PC-3 (cell line): ENCODE results near the gene ITPRID2. TPM values are rescaled to one million over a fixed set of nuclear protein-coding genes. Genes with fewer than 3 reads are reported as not detected.

Source experiments
- ATAC-seq: fragments of 200-7000 bp; cut with Tn5 transposase; 2 replicates; pipeline ENCODE4 v1.9.1; 2020; ENCODE audit warnings: mild to moderate bottlenecking, moderate library complexity
- BruUV-seq: library from RNA; stranded (reverse); fragments of 400-500 nt; replicated peaks from 2 replicates; lab custom pipeline; 2021; lab: Mats Ljungman, UMichigan
- CTCF ChIA-PET: fragments of 300-600 bp; sonication (Branson Sonifier 250); formaldehyde crosslinking; loops from one replicate; lab custom pipeline; 2022; ENCODE audit warnings: antibody characterized with exemption; lab: Charles Lee
- POLR2A ChIA-PET: fragments of 300-600 bp; sonication (Branson Sonifier 250); formaldehyde crosslinking; loops from one replicate; lab custom pipeline; 2022; ENCODE audit warnings: antibody characterized with exemption; ENCODE audit not compliant: unreplicated experiment; lab: Charles Lee
- DNase-seq: peaks from one replicate; pipeline ENCODE4 v3.0.0-alpha.2; 2015
- H2AFZ ChIP-seq: fragments of 300-600 bp; sonication (generic); 2 replicates; pipeline ENCODE4 v1.6.0; 2016; ENCODE audit warnings: antibody characterized with exemption, low read length
- H3F3A ChIP-seq: fragments of 300-600 bp; sonication (generic); one replicate; pipeline ENCODE4 v1.6.0; 2017; ENCODE audit warnings: antibody characterized with exemption, low read length, control low read depth, mild to moderate bottlenecking; ENCODE audit not compliant: unreplicated experiment
- H3K27ac ChIP-seq: fragments of 300-600 bp; sonication (generic); 2 replicates; pipeline ENCODE4 v1.5.1; 2016; ENCODE audit warnings: mild to moderate bottlenecking, low read length
- H3K27me3 ChIP-seq: fragments of 300-600 bp; sonication (generic); 2 replicates; pipeline ENCODE4 v1.6.1; 2016; ENCODE audit warnings: low read length, mixed read lengths
- H3K36me3 ChIP-seq: fragments of 300-600 bp; sonication (generic); 2 replicates; pipeline ENCODE4 v1.6.1; 2016; ENCODE audit warnings: low read depth, mixed run types, low read length, mixed read lengths
- H3K4me1 ChIP-seq: fragments of 300-600 bp; sonication (generic); 2 replicates; pipeline ENCODE4 v1.5.1; 2016; ENCODE audit warnings: low read length; ENCODE audit not compliant: insufficient read depth
- H3K4me2 ChIP-seq: fragments of 300-600 bp; sonication (generic); 2 replicates; pipeline ENCODE4 v1.6.0; 2016; ENCODE audit warnings: low read length
- H3K4me3 ChIP-seq: fragments of 300-600 bp; sonication (generic); 2 replicates; pipeline ENCODE4 v1.5.1; 2016; ENCODE audit warnings: mild to moderate bottlenecking, low read length, mixed read lengths
- H3K79me2 ChIP-seq: fragments of 300-600 bp; sonication (generic); 2 replicates; pipeline ENCODE4 v1.6.1; 2017; ENCODE audit warnings: low read length, mixed read lengths
- H3K9ac ChIP-seq: fragments of 300-600 bp; sonication (generic); 2 replicates; pipeline ENCODE4 v1.6.0; 2016; ENCODE audit warnings: mild to moderate bottlenecking, low read length
- H3K9me2 ChIP-seq: fragments of 300-600 bp; sonication (generic); replicated peaks from 2 replicates; pipeline ENCODE4 v1.6.1; 2016; ENCODE audit warnings: mixed run types, low read length, mixed read lengths
- H3K9me3 ChIP-seq: fragments of 300-600 bp; sonication (generic); 2 replicates; pipeline ENCODE4 v1.6.1; 2016; ENCODE audit warnings: low read length, mixed read lengths
- H4K20me1 ChIP-seq: fragments of 300-600 bp; sonication (generic); 2 replicates; pipeline ENCODE4 v1.6.1; 2016; ENCODE audit warnings: low read length, mixed read lengths
- EZH2 ChIP-seq: fragments of 300-600 bp; sonication (generic); IDR thresholded peaks from one replicate; pipeline ENCODE4 v1.6.1; 2017; ENCODE audit warnings: antibody characterized with exemption, mild to moderate bottlenecking, low read length; ENCODE audit not compliant: unreplicated experiment
- EZH2phosphoT487 ChIP-seq: fragments of 300-600 bp; sonication (generic); IDR thresholded peaks from 2 replicates; pipeline ENCODE4 v1.6.1; 2018; ENCODE audit warnings: mild to moderate bottlenecking, antibody characterized with exemption, low read length, borderline replicate concordance
- intact Hi-C: fragments of 100-400 bp; cut with micrococcal nuclease; formaldehyde crosslinking; loops from 2 replicates; pipeline ENCODE4 v1.9.0; 2023
- total RNA-seq: library from RNA; depleted of rRNA; stranded (reverse); fragments of >200 nt; gene quantifications from 2 replicates; pipeline ENCODE4 v1.2.3, GENCODE V29; 2014
- TF ChIP-seq, protein P1 (sequence below): fragments of 300-600 bp; sonication (generic); conservative IDR thresholded peaks from 2 replicates; pipeline ENCODE4 v1.5.1; 2017; ENCODE audit warnings: antibody characterized with exemption, low read depth, mild to moderate bottlenecking, low read length

The ITPRID2 gene
- total RNA-seq, 1 experiment from 2014 or later: 113 TPM

DNA sequence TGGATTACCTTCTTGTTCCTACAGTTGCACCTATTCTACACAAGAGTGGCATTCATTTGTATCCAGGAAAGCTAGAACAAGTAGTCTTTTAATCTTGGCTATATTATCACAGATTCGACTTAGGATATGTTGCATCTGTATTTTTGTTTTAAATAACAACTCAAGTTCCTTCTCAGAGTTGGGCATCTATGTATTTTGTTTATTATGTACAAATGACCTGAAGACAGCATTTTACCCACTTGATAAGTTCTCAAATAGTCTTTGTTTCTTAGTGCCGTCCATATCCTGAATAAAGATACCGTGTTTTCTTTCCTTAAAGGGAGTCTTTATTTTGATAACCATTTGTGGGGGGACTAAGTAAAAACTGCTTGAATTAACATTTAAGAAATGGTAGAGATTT is 2.9 kb downstream of the ITPRID2 start:
- Histone ChIP-seq H3K27me3 (no peaks in the 10 kb centered on the region), H2AFZ (no peak overlapping the region), H3K9me3 (no peaks in the 10 kb centered on the region), H3K36me3 (peaks cover 36% of the 10 kb centered on the region), H3K27ac (no peak overlapping the region), H3F3A (no peaks in the 10 kb centered on the region), H3K9ac (peak overlapping the region; percentile 94; the same call in 1 of the 2 replicates), H3K4me2 (peak overlapping the region; percentile 79), H3K4me1 (peaks cover 45% of the 10 kb centered on the region), H4K20me1 (peaks cover 13% of the 10 kb centered on the region), H3K4me3 (peak overlapping the region; percentile 84), H3K9me2 (no peaks in the 10 kb centered on the region), H3K79me2 (peaks cover 65% of the 10 kb centered on the region)
- ChIA-PET POLR2A (no interaction called here), CTCF (no interaction called here)
- ATAC-seq: no peak
- no peak for DNase-seq
- BruUV-seq: no TSS peak
- no peak for TF ChIP-seq EZH2phosphoT487
- TF ChIP-seq, protein P1, sequence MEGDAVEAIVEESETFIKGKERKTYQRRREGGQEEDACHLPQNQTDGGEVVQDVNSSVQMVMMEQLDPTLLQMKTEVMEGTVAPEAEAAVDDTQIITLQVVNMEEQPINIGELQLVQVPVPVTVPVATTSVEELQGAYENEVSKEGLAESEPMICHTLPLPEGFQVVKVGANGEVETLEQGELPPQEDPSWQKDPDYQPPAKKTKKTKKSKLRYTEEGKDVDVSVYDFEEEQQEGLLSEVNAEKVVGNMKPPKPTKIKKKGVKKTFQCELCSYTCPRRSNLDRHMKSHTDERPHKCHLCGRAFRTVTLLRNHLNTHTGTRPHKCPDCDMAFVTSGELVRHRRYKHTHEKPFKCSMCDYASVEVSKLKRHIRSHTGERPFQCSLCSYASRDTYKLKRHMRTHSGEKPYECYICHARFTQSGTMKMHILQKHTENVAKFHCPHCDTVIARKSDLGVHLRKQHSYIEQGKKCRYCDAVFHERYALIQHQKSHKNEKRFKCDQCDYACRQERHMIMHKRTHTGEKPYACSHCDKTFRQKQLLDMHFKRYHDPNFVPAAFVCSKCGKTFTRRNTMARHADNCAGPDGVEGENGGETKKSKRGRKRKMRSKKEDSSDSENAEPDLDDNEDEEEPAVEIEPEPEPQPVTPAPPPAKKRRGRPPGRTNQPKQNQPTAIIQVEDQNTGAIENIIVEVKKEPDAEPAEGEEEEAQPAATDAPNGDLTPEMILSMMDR: no peak
- intact Hi-C loops: loop anchor here (5.0 kb wide), 1 partner anchor 102 kb away; no protein-coding TSS in a partner anchor

DNA sequence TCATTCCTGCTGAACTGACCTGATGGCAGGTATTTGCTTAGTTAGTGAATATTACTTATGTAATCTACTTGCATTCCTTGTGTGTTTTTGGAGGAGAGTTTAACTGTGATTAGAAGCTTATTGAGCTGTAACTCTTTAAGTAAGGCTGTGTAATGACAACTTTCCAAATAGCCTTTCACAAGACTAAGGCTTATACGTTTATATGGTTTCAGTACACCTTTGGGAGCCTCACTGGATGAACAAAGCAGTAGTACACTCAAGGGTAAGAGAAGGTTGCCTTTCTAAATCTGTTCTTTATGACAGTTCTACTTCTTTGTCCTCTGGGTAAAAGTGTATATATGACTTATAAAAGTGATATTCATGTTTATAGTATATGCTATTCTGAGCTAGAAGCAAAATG is 4.3 kb downstream of the ITPRID2 start:
- Histone ChIP-seq H3K9me2 (no peaks in the 10 kb centered on the region), H3K4me3 (peak overlapping the region; percentile 16; the same call in 1 of the 2 replicates), H3K9me3 (no peaks in the 10 kb centered on the region), H3K4me1 (peaks cover 47% of the 10 kb centered on the region), H3F3A (no peaks in the 10 kb centered on the region), H2AFZ (no peak overlapping the region), H3K36me3 (peaks cover 50% of the 10 kb centered on the region), H4K20me1 (peaks cover 13% of the 10 kb centered on the region), H3K9ac (no peak overlapping the region), H3K79me2 (peaks cover 66% of the 10 kb centered on the region), H3K4me2 (peak overlapping the region; percentile 64), H3K27ac (no peak overlapping the region), H3K27me3 (no peaks in the 10 kb centered on the region)
- intact Hi-C loops: no loop called here
- CTCF ChIA-PET: no interaction called here
- POLR2A ChIA-PET: no interaction called here
- DNase-seq (no peak), ATAC-seq (no peak)
- no TSS peak for BruUV-seq
- no peak for TF ChIP-seq EZH2phosphoT487
- TF ChIP-seq EZH2: no peak
- TF ChIP-seq, protein P1: no peak

DNA sequence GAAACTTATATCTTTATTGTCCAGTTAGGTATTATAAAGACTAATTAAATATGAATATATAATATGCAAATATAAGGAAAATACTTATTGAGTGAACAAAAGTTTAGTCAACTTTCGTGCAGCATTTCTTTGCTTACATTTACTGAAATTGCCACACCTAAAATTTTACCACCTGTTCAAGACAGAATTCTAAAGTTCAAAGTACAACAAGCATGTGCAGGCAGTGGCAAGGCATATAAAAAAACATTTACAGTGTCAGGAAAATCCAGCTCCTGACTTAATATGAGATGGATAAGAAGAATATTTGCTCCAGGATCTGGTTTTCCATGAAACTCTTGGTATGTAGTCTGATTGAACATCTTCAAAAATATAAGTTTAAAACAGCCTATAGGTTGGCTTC is 4.8 kb downstream of the ITPRID2 start:
- peaks cover 54% of the 10 kb centered on the region for H3K36me3 ChIP-seq
- H3K79me2 ChIP-seq: peaks cover 66% of the 10 kb centered on the region
- H3K27ac ChIP-seq: no peak overlapping the region
- no peak for TF ChIP-seq EZH2phosphoT487
- TF ChIP-seq, protein P1: no peak
- TF ChIP-seq EZH2: no peak
- ATAC-seq: no peak
- BruUV-seq: no TSS peak
- DNase-seq: no peak
- H2AFZ ChIP-seq: no peak overlapping the region
- CTCF ChIA-PET: no interaction called here
- no peaks in the 10 kb centered on the region for H3K9me2 ChIP-seq
- H3K4me3 ChIP-seq: no peak overlapping the region
- POLR2A ChIA-PET: no interaction called here
- H3K9ac ChIP-seq: no peak overlapping the region
- no peaks in the 10 kb centered on the region for H3K27me3 ChIP-seq
- intact Hi-C loops: no loop called here
- H3F3A ChIP-seq: no peaks in the 10 kb centered on the region
- peaks cover 42% of the 10 kb centered on the region for H3K4me1 ChIP-seq
- peaks cover 13% of the 10 kb centered on the region for H4K20me1 ChIP-seq
- peak overlapping the region; percentile 6; the same call in 1 of the 2 replicates for H3K4me2 ChIP-seq
- H3K9me3 ChIP-seq: no peaks in the 10 kb centered on the region
